HG03354 (cell line): ENCODE measurements around the gene CFAP99.
"Not testable (repeated sequence)": the region's sequence is repeated elsewhere in the genome, so short reads cannot be mapped to it uniquely, and the experiment has no call there.

ENCODE experiments used
- ATAC-seq: cut with Tn5 transposase; IDR thresholded peaks from one replicate; pipeline ENCODE4 v1.9.1; 2021; ENCODE audit warnings: mild to moderate bottlenecking; ENCODE audit not compliant: unreplicated experiment, poor library complexity, severe bottlenecking

The CFAP99 gene

DNA sequence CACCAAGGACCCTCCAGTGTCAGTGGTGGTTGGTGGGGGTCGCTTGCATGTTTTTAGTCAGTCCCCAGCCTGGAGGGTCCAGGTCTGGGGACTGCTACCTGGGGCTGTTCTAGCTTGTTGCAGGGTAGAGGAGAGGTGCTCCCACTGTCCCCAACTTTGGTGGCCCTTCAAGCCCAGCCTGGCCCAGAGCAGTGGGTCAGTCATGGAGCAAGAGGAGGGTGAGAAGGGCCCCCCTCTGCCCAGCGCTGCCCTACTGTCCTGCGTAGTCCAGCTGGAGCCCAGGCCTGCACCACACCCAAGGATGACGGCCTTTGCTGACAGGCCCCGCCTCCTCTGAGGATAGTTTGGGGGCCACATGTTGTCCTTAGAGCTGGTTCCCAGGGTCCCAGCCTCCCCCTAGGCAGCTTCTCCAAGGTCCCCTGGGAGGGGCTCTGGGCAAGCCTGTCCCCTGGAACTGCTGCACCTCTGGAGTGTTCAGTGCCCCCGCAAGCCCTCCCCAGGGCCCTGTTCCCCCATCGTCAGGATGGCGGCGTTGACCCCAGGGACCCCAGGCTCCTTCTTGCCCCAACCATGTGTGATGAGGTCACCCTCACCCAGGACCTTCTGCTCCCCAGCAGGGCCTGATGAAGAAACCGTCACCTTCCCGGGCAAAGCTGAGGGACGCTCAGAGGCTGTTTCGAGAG, 6.8 kb downstream of the CFAP99 start:
- no peak for ATAC-seq

DNA sequence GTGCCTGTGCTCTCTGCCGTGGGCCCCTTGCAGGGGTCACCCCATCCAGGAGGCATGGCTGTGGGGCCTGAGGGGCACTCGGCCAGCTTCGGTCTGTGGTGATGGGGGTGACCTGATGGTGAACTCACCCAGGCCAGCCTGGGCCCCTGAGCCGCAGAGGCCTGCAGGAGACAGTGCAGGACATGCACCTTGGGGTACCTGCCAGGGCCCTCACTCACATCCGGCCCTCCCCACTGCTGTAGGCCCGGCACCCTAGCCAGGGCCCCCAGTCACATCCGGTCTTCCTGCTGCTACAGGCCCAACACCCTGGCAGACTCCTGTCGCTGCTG, 7.3 kb downstream of the CFAP99 start:
- ATAC-seq, result no peak

DNA sequence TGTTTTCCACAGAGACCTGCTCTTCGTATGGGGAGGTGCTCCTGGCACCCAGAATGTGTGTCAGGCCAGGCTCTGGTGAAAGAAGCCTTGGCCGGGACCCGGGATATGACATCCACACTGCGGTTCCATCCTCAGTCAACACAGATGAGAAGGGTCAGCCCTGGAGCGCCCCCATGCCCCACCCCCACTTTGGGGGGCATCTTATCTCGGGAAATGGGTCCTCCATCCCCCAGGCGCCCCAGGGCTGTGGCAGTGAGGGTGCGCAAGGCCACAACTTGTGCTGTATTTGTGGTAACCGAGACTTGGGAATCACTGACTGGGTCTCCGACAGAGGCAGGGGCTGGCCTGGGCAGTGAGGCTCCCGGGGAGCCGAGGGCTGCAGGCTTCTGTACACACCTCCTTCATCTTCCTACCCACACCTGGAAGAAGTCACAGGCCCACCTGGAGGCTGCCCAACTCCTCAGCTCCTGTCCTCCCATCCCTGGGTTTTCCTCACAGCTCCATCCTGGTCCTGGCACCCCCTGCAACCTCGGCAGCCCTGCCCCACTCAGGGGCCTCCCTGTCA, 8.0 kb downstream of the CFAP99 start:
- ATAC-seq, result no peak

DNA sequence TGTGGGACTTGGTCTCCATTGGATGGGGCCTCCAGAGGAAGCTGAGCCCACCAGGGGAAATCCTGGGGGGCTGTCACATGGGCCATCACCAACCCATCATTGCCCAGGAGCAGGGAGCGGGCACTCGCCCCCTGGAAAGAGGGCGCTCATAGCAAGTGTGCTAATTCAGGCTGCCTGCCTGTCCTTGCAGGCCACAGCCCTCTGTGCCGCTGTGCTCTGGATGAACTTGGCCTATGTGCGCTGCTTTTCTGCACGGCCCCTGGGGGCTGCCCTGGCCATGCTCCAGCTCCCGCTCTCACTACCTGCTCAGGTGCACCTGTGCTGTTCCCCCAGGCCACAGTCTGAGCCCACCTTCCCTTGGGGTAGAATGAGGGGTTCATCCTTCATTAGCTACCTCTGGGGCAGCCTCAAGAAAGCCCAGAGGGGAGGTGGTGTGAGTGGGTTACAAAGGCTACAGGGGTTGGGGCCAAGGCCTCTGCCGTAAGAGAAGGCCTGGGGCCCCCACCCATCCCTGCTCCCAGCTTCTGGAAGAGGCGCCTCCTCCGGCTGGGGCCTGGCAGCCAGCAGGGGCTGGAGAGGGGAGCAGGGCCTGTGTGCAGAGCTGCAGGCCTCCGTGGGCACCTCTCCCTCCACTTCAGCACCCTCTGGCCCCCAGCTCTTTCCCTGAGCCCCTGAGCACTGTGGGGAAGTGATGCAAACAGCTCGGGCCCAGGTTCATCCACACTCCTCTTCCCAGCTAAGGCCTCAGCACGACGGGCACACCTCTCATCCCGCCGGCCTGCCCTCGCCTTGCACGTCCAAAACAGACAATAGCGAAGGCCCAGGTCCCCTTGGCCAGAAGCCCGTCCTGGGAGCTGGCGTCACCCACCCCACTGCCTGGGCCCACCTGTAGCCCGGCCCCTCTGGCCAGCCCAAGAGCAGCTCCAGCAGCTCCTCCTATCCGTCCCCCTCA, 8.9 kb downstream of the CFAP99 start:
- no peak for ATAC-seq

DNA sequence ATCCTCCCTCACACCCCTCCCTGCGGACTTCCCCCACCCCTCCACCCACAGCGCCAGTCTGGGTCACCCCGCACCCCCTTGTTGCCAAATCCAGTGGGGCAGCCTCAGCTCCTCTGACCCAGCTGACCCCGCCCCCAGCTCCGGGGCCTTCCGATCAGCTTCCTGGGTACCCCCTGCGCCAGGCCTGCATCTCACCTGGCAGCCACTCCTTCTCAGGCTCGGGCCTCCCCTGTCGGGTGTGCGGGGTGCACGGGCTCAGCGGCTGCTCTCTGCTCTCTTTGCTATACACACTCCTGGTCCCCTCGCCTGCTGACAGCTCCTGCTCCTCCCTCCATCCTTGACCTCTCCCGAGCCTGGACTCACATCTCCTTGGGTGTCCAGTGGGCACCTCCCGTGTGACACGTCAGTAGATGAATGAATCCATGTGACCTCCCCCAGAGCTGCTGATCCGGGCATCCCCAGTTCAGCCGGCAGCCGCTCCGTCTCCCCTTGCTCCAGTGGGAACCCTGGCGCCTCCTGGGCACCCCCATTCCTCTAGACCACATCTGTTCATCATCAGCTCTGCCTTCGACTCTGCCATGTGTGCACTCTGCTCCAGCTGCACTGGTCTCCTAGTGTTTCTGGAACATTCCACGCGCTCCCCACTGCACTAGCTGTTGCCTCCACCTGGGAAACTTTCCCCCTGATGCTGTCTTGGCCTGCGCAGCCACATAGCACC, 9.9 kb downstream of the CFAP99 start:
- ATAC-seq, result no peak

DNA sequence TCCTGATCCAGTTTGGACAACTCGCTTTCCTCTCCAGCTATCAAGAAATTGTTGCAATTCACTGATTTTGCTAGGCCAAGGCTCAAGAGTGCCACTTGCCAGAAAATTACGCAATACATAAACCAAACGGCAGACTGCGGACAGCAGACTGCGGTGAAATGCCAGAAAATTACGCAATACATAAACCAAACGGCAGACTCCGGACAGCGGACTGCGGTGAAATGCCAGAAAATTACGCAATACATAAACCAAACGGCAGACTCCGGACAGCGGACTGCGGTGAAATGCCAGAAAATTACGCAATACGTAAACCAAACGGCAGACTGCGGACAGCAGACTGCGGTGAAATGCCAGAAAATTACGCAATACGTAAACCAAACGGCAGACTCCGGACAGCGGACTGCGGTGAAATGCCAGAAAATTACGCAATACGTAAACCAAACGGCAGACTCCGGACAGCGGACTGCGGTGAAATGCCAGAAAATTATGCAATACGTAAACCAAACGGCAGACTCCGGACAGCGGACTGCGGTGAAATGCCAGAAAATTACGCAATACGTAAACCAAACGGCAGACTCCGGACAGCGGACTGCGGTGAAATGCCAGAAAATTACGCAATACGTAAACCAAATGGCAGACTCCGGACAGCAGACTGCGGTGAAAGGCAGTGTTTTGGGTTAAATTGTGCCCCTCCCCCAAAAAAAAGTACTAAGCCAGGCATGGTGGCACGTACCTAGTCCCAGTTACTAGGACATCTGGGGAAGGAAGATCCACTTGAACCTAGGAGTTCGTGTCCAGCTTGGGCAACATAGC, 11.4 kb downstream of the CFAP99 start:
- ATAC-seq, result not testable (repeated sequence)

DNA sequence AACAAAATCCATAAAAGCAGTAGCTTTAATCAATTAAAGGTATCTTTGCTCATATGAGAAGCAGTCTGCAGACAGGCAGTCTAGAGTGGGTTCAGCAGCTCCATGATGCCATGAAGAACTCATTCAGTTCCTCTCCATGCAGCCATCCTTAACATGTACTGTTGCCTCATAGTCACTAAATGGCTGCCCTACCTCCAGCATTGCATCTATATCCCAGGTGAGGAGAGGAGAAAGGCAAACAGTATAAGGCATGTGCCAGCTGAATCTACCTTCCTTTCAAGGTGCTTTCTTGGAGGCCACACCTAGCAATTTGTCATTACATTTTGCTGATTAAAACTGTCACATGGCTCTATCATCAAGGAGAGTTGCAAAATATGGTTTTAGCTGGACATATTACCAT, 13.2 kb downstream of the CFAP99 start:
- no peak for ATAC-seq

DNA sequence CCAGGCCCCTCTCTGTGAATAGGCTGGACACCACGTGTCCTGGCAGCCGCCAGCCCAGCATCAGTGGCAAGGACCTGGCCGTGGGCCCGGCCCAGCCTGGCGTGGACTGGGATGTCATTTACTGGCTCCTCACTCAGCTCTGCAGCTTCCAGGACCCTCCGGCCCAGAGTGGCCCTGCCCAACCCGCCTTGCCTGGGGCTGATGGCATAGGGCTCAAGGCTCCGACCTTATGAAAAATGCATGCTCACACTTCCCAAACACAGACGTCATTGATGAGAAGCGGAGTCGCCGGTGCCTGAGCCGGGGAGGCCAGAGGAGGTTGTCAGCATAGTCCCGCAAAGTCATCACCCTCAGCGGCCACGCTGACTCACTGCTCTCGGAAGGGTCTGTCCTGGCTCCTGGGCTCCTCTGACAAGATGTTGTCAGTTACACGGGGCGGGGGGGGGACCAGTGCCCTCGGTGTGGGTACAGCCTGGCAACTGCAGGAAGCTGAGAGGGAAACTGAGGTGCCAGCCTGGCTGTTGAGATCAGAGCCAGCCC, 14.3 kb downstream of the CFAP99 start:
- no peak for ATAC-seq

DNA sequence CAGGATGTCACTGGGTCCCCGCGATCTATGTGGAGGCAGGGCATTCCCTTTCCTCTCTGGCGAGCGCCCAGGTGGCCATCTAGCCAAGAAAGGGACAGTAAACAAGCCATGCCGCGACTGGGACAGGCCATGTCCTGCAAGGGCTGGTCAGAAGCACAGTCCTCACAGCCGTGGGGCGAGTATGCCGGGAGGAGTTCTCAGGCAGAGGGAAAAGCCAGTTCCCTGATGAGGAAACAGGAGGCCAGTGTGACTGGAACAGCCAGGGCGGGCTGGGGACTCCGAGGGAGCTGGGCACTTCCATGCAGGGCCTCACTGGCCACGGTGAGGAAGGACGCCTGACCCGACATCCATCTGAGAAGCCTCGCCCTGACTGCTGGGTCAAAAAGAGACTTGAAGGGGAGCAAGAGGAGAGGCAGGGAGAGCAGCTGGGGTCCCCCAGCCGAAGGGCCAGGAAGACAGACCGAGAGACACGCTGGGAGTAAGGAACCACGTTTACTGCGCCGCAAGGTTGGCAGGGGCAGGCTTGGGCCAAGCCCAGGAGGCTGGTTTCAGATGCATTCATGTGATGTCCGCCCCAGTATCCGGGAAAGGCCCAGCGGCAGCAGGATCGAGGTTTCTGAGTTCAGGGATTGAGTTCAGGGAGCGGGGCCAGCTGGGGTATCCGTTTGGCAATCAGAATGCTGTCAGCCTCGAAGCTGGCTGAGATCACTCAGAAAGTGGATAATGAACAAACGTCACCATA, 15.0 kb downstream of the CFAP99 start:
- no peak for ATAC-seq

DNA sequence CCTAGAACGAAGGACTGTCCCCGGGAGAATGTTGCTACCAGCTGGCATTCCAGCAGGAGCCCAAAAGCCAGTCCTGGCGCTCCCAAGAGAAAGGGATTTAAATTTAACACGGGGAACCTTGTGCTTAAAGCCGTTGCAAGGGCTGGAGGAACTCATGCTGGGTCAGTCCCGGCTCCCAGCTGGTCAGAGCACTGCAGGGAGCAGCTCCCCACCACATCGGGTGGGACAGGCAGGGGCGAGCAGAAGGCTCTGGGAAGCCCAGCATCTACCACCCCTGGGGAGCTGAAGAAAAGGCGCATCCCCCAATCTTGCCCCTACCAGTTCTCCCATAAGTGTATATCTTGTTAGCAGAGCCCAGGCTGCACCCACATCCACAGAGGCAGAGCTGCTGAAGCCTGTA, 15.7 kb downstream of the CFAP99 start:
- no peak for ATAC-seq

DNA sequence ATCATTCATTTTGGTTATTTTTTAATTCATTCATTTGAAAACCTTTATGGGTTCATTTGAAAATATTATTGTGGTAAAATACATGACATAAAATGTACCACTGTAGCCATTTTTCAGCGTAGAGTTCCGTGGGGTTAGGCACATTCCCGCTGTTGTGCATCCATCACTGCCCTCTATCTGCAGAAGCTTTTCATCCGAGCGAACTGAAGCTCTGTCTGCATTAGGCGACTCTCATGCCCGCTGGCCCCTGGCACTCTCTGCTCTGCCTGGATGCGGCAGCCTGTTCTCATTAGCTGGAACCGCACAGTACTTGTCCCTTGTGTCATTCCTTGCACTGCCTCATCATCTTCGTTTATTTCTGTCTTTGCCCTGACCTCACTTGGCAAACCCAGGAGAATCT, 17.5 kb downstream of the CFAP99 start:
- ATAC-seq, result no peak

DNA sequence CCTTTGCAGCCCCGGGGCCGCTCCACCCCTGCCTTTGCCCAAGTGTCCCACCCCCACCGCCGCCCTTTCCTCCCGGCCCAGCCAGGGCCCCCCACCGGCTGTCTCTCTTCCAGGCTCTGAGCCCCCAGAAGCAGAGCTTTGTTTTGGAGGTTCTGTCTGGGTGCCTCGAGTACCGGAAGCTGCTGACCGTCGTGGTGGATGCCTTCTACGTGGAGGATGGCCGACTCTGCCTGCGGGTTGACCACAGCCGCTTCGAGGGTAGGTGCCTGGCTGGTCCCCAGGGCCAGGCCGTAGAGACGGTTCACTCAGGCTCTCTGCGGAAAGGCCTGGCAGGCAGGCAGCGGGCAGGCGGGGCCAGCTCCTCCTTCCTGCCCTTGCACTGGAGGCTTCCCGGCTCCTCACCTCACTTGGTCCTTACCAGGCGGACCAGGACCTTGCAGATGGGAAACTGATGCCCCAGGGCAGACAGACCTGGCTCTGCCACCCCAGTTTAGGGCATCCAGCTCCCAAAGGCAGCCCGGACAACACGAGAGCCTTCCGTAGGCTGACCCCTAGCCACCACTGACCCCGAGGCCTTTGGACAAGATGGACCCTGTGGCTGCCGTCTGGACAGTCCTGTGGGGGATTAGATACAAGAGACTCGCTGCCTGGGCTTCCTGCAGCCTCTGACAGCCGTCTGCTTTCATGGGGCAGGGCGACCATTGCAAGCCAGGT, 18.2 kb downstream of the CFAP99 start:
- no peak for ATAC-seq

DNA sequence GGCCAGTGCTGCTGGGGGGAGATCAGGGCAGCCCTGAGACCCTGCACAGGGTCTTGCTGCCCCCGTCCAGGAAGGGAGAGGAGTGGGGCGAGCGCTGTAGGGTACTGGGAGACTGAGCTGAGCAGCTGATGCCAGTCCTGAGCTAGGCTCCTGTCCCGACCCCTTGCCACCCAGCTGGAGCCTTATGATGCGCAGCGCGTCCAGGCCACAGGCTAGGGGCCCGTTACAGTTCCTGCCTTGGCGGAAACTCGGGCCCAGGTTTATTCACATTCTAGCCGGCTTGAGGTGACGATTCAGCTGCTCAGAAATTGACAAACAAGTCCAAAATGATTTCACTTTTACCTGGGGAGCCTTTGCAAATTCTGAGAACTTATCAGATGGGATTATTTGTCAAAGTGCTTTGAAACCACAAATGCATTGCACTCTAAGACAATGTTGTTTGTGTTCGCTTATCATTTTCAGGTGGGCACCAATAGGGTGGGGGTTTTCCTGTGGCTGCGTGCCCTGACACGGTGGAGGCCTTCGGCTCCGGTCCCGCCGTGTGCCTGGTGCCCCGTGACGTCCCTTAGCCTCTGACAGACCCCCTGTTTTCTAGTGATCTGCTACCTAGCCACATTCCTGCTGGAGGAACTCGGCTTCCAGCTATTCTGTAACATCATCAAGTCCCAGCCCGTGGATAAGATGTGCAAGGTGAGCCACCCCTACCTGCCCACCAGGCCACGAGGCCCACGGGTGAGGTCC, 18.9 kb downstream of the CFAP99 start:
- no peak for ATAC-seq

DNA sequence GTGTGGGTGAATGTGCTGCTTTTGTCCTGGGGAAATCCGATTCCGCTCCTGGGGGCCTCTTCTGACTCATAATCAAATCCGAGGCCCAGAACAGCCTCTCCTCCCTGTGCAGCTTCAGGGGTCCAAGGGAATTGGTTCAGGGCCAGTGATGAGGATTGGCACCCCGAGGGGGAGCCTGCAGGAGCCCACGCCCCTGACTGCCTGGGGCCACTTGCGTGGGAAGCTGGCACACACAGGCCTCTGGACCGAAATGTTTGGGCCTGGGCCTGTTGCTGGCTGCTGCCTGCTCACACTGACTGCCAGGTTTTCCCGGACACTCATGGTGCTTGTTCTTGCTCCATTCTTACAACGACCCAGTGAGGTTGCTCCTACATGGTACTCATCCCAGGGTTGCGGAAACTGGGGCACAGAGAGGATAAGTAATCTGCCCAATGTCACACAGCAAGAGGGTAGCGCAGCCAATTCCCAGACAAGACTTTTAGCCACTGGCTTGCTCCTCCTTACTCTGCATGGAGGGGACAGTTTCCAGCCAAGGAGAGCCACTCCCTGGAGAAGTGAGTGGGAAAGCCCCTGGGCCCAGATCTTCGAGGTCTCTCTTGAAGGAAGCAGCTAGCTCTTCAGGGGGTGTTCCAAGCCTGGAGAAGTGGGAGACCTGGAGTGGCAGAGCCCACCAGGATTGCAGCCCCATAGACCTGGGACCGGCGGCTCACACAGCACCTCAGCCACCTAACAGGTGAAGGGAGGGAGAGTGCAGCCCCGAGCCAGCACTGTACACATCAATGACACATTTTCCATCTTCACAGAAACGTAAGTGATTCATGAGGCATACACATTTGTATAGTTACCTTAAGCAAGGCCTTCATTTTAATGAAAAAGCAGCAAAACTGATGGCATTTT, 20.3 kb downstream of the CFAP99 start:
- no peak for ATAC-seq

DNA sequence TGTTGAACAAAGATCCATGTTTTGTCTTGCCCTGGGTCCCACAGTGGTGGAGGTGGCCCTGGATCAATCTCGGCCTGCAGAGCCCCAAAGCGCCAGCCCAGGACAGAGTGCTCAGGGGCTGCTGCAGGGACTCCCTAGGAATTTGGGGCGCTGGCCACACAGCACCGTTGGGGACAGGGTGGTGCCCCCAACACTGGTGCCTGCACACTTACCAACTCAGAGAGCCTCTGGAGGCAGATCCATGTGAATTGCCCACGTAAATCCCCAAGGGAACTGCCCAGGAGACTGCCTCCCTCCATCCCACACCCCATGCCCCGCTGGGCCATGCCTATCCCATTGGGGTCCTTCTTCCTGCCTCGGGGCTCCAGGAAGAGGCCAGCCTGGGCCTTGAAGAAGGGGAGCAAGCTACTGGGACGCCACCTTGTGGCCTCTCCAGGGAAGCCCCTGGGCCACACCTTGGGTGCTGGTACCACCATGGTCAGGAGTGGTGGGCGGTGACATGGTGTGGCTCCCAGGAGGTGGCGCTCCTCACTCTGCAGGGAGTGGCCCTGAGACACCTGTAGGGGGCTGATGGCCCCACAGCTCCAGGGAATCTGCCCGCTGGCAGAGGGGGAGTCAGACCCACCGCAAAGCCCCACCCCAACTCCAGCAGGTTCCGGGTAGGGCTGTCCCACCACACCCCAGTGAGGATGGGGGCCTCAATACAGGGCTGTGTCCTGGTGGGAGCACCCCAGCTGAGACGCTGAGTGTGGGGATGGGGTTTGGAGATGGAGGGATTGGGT, 22.8 kb downstream of the CFAP99 start:
- ATAC-seq, result peak; percentile 89
